Stimulated activated CD8-positive, alpha-beta memory T cell treated with anti-CD3 and anti-CD28 coated beads, Interleukin-12 subunit alpha, Interleukin-12 subunit beta, amount 100 ng/mL, for 4 hours (primary cell): ENCODE measurements around the gene OR14J1.
"Not testable (repeated sequence)": the region's sequence is repeated elsewhere in the genome, so short reads cannot be mapped to it uniquely, and the experiment has no call there.

Experiments used
- DNase-seq: peaks from one replicate; pipeline ENCODE4 v3.0.0-alpha.2; 2020; ENCODE audit warnings: low read depth

OR14J1 gene

GRCh38 chr6:29301316-29301715 is at the start of gene OR14J1:
Gene OR14J1 (plus strand): TSS chr6:29301701. CDS start chr6:29306690, 4,989 bp downstream.
- no peak for DNase-seq

GRCh38 chr6:29251736-29252135 is 49.8 kb upstream of the OR14J1 start:
- no peak for DNase-seq

GRCh38 chr6:29255530-29255929 is 46.0 kb upstream of the OR14J1 start:
- no peak for DNase-seq

- DNase-seq: no peak
Observed at GRCh38 chr6:29259721-29260120, 41.8 kb upstream of the OR14J1 start.

GRCh38 chr6:29263001-29263400 is 38.5 kb upstream of the OR14J1 start:
- DNase-seq: no peak

GRCh38 chr6:29294499-29294914 is 7.0 kb upstream of the OR14J1 start:
- DNase-seq: no peak

- no peak for DNase-seq
Observed at GRCh38 chr6:29295181-29295585, 6.3 kb upstream of the OR14J1 start.

GRCh38 chr6:29295623-29296022 is 5.9 kb upstream of the OR14J1 start:
- no peak for DNase-seq

- DNase-seq: no peak
Observed at GRCh38 chr6:29319931-29320330, 18.4 kb downstream of the OR14J1 start.

GRCh38 chr6:29323332-29323731 is 21.8 kb downstream of the OR14J1 start:
- not testable (repeated sequence) for DNase-seq

GRCh38 chr6:29325777-29326176 is 24.3 kb downstream of the OR14J1 start:
- no peak for DNase-seq

GRCh38 chr6:29332676-29333075 is 31.2 kb downstream of the OR14J1 start:
- DNase-seq: no peak

GRCh38 chr6:29336269-29336668 is 34.8 kb downstream of the OR14J1 start:
- no peak for DNase-seq

GRCh38 chr6:29345380-29345779 is 43.9 kb downstream of the OR14J1 start:
- DNase-seq: no peak

- DNase-seq: not testable (repeated sequence)
Observed at GRCh38 chr6:29349348-29349747, 47.8 kb downstream of the OR14J1 start.

- DNase-seq: no peak
Observed at GRCh38 chr6:29354980-29355379, 53.5 kb downstream of the OR14J1 start.

GRCh38 chr6:29355603-29356002 is 54.1 kb downstream of the OR14J1 start:
- no peak for DNase-seq
